DMS114 treated with DMSO at 0.1 percent for 48 hours (cell line): ENCODE measurements around the gene ALKBH5.

Experiments
- DNase-seq: peaks from one replicate; lab custom pipeline; 2025; ENCODE audit not compliant: unreplicated experiment; lab: John Stamatoyannopoulos, UW

The ALKBH5 gene

GRCh38 chr17:18157354-18157985 lies 26.2 kb upstream of the ALKBH5 start:
- DNase-seq, result no peak

- no peak for DNase-seq
Measured at GRCh38 chr17:18158022-18158600, 25.5 kb upstream of the ALKBH5 start.

GRCh38 chr17:18159551-18160120 lies 24.0 kb upstream of the ALKBH5 start:
- DNase-seq, result no peak

GRCh38 chr17:18160128-18160856 lies 23.3 kb upstream of the ALKBH5 start:
- no peak for DNase-seq

GRCh38 chr17:18161207-18162145 lies 22.2 kb upstream of the ALKBH5 start:
- no peak for DNase-seq

- no peak for DNase-seq
Measured at GRCh38 chr17:18163547-18163946, 20.1 kb upstream of the ALKBH5 start.

- DNase-seq, result no peak
Measured at GRCh38 chr17:18166894-18167293, 16.7 kb upstream of the ALKBH5 start.

- no peak for DNase-seq
Measured at GRCh38 chr17:18167421-18167820, 16.2 kb upstream of the ALKBH5 start.

GRCh38 chr17:18172531-18173278 lies 10.9 kb upstream of the ALKBH5 start:
- no peak for DNase-seq

- no peak for DNase-seq
Measured at GRCh38 chr17:18173740-18174139, 9.9 kb upstream of the ALKBH5 start.

GRCh38 chr17:18176176-18176575 lies 7.5 kb upstream of the ALKBH5 start:
- DNase-seq, result no peak

GRCh38 chr17:18177133-18177532 lies 6.5 kb upstream of the ALKBH5 start:
- DNase-seq, result no peak

- DNase-seq, result no peak
Measured at GRCh38 chr17:18177722-18178121, 5.9 kb upstream of the ALKBH5 start.

- DNase-seq, result no peak
Measured at GRCh38 chr17:18179196-18179595, 4.4 kb upstream of the ALKBH5 start.

- DNase-seq, result no peak
Measured at GRCh38 chr17:18179804-18180203, 3.8 kb upstream of the ALKBH5 start.

- no peak for DNase-seq
Measured at GRCh38 chr17:18181358-18181757, 2.3 kb upstream of the ALKBH5 start.

GRCh38 chr17:18182110-18182977 lies 1.3 kb upstream of the ALKBH5 start:
- no peak for DNase-seq

- no peak for DNase-seq
Measured at GRCh38 chr17:18182978-18183333, 672 bp upstream of the ALKBH5 start.
